ENCODE results near the gene ZBTB46.

- TF ChIP-seq IKZF3 (tag by site-specific recombination; IDR thresholded peaks at IDR 0.05), result no peak
- no peak for TF ChIP-seq CTCF (tag by site-specific recombination; IDR thresholded peaks at IDR 0.05)
- TF ChIP-seq ZNF521 (tag by site-specific recombination; IDR thresholded peaks at IDR 0.05), result no peak
- no peak for TF ChIP-seq ZNF692 (tag by site-specific recombination; IDR thresholded peaks at IDR 0.05)
- TF ChIP-seq WT1 (tag by site-specific recombination; IDR thresholded peaks at IDR 0.05), result no peak
- TF ChIP-seq, protein P1, sequence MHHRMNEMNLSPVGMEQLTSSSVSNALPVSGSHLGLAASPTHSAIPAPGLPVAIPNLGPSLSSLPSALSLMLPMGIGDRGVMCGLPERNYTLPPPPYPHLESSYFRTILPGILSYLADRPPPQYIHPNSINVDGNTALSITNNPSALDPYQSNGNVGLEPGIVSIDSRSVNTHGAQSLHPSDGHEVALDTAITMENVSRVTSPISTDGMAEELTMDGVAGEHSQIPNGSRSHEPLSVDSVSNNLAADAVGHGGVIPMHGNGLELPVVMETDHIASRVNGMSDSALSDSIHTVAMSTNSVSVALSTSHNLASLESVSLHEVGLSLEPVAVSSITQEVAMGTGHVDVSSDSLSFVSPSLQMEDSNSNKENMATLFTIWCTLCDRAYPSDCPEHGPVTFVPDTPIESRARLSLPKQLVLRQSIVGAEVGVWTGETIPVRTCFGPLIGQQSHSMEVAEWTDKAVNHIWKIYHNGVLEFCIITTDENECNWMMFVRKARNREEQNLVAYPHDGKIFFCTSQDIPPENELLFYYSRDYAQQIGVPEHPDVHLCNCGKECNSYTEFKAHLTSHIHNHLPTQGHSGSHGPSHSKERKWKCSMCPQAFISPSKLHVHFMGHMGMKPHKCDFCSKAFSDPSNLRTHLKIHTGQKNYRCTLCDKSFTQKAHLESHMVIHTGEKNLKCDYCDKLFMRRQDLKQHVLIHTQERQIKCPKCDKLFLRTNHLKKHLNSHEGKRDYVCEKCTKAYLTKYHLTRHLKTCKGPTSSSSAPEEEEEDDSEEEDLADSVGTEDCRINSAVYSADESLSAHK (tag by site-specific recombination; IDR thresholded peaks at IDR 0.05), result no peak
- TF ChIP-seq ZFHX2 (tag by site-specific recombination; conservative IDR thresholded peaks at IDR 0.05), result no peak
These were observed 22.8 kb downstream of the ZBTB46 start for GRCh38 chr20:63808145-63808724.
